GM20000 (cell line): Measurements from ENCODE around the gene LRRC3.

ENCODE experiments used
- DNase-seq: peaks from one replicate; pipeline ENCODE4 v3.0.0; 2012; ENCODE audit warnings: low spot score
- CTCF ChIP-seq: IDR thresholded peaks from 2 replicates; pipeline ENCODE4 v1.5.1; 2012; ENCODE audit warnings: mild to moderate bottlenecking, control low read depth; ENCODE audit errors: extremely low read depth, missing control alignments

Gene LRRC3

GRCh38 chr21:44454747-44455523 is at the start of gene LRRC3:
TSS of gene LRRC3 (plus strand) at chr21:44455510. CDS start at chr21:44456645, 1,135 bp downstream.
- peak; percentile 95 for DNase-seq
- TF ChIP-seq CTCF = no peak

GRCh38 chr21:44405948-44406872 is 49.1 kb upstream of the LRRC3 start:
- no peak for DNase-seq

GRCh38 chr21:44406953-44407352 is 48.4 kb upstream of the LRRC3 start:
- no peak for TF ChIP-seq CTCF
- DNase-seq = no peak

More at GRCh38 chr21:44405948-44406872, 49.1 kb upstream of the LRRC3 start:
- no peak for TF ChIP-seq CTCF

- no peak for DNase-seq
- no peak for TF ChIP-seq CTCF
Observed at GRCh38 chr21:44407493-44407892, 47.8 kb upstream of the LRRC3 start.

- TF ChIP-seq CTCF = no peak
Observed at GRCh38 chr21:44408226-44408625, 47.1 kb upstream of the LRRC3 start.

GRCh38 chr21:44413566-44414290 is 41.6 kb upstream of the LRRC3 start:
- DNase-seq = no peak
- TF ChIP-seq CTCF = no peak

More at GRCh38 chr21:44408226-44408625, 47.1 kb upstream of the LRRC3 start:
- DNase-seq = no peak
